Bone marrow (tissue), 2 donors: ENCODE results near the gene FGD1.

ENCODE experiments used
- DNase-seq, 2 donors: peaks; one replicate each; lab custom pipeline; 2025; lab: John Stamatoyannopoulos, UW

FGD1 gene

GRCh38 chrX:54397113-54397512 lies 98.9 kb downstream of the FGD1 start:
- no peak for DNase-seq
